ENCODE data around the gene F12.

F12 gene

DNA sequence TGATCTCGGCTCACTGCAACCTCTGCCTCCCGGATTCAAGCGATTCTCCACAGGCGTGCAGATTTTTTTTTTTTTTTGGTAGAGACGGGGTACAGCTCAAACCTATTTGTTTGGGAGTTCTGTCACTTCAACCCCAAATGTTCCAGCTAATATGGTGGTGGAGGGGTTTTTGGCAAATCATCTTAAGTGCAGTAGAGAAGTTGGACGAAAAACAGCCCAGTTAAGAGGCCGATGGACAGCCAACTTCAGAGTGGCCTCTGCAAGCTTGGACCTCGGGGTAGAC lies 36.5 kb upstream of the F12 start:
- no peaks in the 10 kb centered on the region for H3K9me3 ChIP-seq (ENCODE audit: control insufficient read depth, low read length)
- TF ChIP-seq CTCF (IDR thresholded peaks at IDR 0.05), result no peak
- H3K4me2 ChIP-seq (ENCODE audit: low read length), result peak overlapping the region; percentile 89
- no peaks in the 10 kb centered on the region for H3K79me2 ChIP-seq
- peak overlapping the region; percentile 49 for H3K4me3 ChIP-seq (ENCODE audit: low read depth, low read length)
- H3K36me3 ChIP-seq (ENCODE audit: control insufficient read depth, insufficient read depth, low read length), result no peaks in the 10 kb centered on the region
- H3K27me3 ChIP-seq (ENCODE audit: control insufficient read depth, insufficient read depth, low read length), result no peaks in the 10 kb centered on the region
- H2AFZ ChIP-seq, result peak overlapping the region; percentile 76
- no peak overlapping the region for H3K27ac ChIP-seq
- peaks cover 8% of the 10 kb centered on the region for H3K4me1 ChIP-seq
- no peak overlapping the region for H3K9ac ChIP-seq

DNA sequence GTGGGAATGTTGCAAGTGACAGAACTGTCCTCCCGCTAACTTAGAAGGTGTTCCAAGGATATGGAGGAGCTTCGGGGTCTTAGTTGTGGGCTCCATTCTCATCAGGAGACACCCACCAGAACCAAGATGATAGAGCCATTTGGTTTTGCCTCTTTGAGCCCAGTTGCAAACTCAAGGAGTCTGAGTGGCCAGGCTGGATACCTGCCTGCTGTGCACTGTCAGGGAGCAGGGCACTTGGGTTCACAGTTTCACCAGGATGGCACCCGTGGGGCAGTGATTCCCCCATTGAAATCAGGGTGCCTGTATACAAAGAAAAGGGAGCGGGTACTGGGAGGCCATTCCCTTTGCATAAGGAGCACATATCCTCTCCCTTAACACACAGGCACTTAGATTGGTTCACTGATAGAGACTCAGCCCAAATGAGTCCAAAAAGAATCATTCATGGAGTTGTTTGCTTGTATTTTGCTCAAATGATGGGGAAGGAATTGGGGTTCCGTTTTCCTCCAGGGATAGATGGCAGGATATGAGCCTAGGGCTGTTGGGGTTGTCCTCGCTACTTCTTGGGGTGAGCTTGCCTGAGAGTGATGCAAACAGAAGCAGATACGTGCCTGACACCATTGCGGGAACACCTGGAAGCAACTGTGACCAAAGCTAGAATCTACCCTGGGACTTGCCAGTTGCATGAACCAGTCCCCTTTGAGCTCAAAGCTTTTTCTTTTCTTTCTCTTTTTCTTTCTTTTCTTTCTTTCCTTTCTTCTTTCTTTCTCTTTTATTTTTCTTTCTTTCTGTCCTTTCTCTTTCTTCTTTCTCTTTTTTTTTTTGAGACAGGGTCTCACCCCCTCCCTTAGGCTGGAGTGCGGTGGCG lies 35.9 kb upstream of the F12 start:
- no peak overlapping the region for H3K4me3 ChIP-seq (ENCODE audit: low read depth, low read length)
- H3K9me3 ChIP-seq (ENCODE audit: control insufficient read depth, low read length), result no peaks in the 10 kb centered on the region
- H3K79me2 ChIP-seq, result no peaks in the 10 kb centered on the region
- no peak overlapping the region for H3K9ac ChIP-seq
- H3K36me3 ChIP-seq (ENCODE audit: control insufficient read depth, insufficient read depth, low read length), result no peaks in the 10 kb centered on the region
- H2AFZ ChIP-seq, result no peak overlapping the region
- no peaks in the 10 kb centered on the region for H3K27me3 ChIP-seq (ENCODE audit: control insufficient read depth, insufficient read depth, low read length)
- H3K27ac ChIP-seq, result no peak overlapping the region
- no peak overlapping the region for H3K4me2 ChIP-seq (ENCODE audit: low read length)
- TF ChIP-seq CTCF (IDR thresholded peaks at IDR 0.05), result no peak
- H3K4me1 ChIP-seq, result peaks cover 8% of the 10 kb centered on the region

- no peak overlapping the region for H3K4me3 ChIP-seq (ENCODE audit: low read depth, low read length)
- no peaks in the 10 kb centered on the region for H3K36me3 ChIP-seq (ENCODE audit: control insufficient read depth, insufficient read depth, low read length)
- no peak overlapping the region for H3K27ac ChIP-seq
- H3K27me3 ChIP-seq (ENCODE audit: control insufficient read depth, insufficient read depth, low read length), result no peaks in the 10 kb centered on the region
- no peak overlapping the region for H3K9ac ChIP-seq
- no peak for TF ChIP-seq CTCF (IDR thresholded peaks at IDR 0.05)
- no peaks in the 10 kb centered on the region for H3K9me3 ChIP-seq (ENCODE audit: control insufficient read depth, low read length)
- H3K4me2 ChIP-seq (ENCODE audit: low read length), result no peak overlapping the region
- H3K79me2 ChIP-seq, result no peaks in the 10 kb centered on the region
- H3K4me1 ChIP-seq, result peaks cover 8% of the 10 kb centered on the region
- H2AFZ ChIP-seq, result no peak overlapping the region
Measured at GRCh38 chr5:177444106-177445051, 35.0 kb upstream of the F12 start.

- peaks cover 8% of the 10 kb centered on the region for H3K4me1 ChIP-seq
- no peaks in the 10 kb centered on the region for H3K9me3 ChIP-seq (ENCODE audit: control insufficient read depth, low read length)
- TF ChIP-seq CTCF (IDR thresholded peaks at IDR 0.05), result no peak
- H2AFZ ChIP-seq, result no peak overlapping the region
- no peak overlapping the region for H3K4me2 ChIP-seq (ENCODE audit: low read length)
- no peak overlapping the region for H3K27ac ChIP-seq
- H3K36me3 ChIP-seq (ENCODE audit: control insufficient read depth, insufficient read depth, low read length), result no peaks in the 10 kb centered on the region
- no peak overlapping the region for H3K9ac ChIP-seq
- H3K27me3 ChIP-seq (ENCODE audit: control insufficient read depth, insufficient read depth, low read length), result no peaks in the 10 kb centered on the region
- H3K79me2 ChIP-seq, result no peaks in the 10 kb centered on the region
- H3K4me3 ChIP-seq (ENCODE audit: low read depth, low read length), result no peak overlapping the region
Measured at GRCh38 chr5:177443144-177443983, 34.0 kb upstream of the F12 start.

All from parathyroid adenoma (tissue), 2 donors.